Measurements from ENCODE around the gene CCDC102A. TPM values are rescaled to one million over a fixed set of nuclear protein-coding genes. Genes with fewer than 3 reads are reported as not detected.
"Not testable (repeated sequence)": the region's sequence is repeated elsewhere in the genome, so short reads cannot be mapped to it uniquely, and the experiment has no call there.

The CCDC102A gene
- total RNA-seq, 4 donors from 2014 or later, result 1.2 to 9.3 (median 3.4) TPM

DNA sequence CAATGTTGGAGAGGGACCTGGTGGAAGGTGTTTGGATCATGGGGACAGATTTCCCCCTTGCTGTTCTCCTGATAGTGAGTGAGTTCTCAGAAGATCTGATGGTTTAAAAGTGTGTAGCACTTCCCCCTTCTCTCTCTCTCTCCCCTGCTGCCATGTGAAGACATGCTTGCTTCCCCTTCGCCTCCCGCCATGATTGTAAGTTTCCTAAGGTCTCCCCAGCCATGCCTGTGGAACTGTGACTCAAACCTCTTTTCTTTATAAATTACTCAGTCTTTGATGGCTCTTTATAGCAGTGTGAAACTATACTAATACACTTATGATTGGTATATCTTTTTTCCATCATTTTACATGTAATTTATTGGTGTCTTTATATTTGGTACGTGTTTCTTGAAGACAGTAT is 19.5 kb upstream of the CCDC102A start:
- DNase-seq, result no peak

GRCh38 chr16:57551057-57551456 is 14.7 kb upstream of the CCDC102A start:
- DNase-seq, result no peak
- in situ Hi-C loops (cut with MboI; ENCODE audit: low sequenced_read_pairs in 4 of 4), result no loop called here
- ATAC-seq, result no peak
- no peak overlapping the region for H3K4me3 ChIP-seq
- H3K27ac ChIP-seq, result no peak overlapping the region
- H3K27me3 ChIP-seq, result no peaks in the 10 kb centered on the region
- H3K36me3 ChIP-seq, result no peaks in the 10 kb centered on the region
- intact Hi-C loops (cut with DNase I; ENCODE audit: low total_unique reads), result no loop called here
- H3K9me3 ChIP-seq, result no peaks in the 10 kb centered on the region
- TF ChIP-seq, protein P1, sequence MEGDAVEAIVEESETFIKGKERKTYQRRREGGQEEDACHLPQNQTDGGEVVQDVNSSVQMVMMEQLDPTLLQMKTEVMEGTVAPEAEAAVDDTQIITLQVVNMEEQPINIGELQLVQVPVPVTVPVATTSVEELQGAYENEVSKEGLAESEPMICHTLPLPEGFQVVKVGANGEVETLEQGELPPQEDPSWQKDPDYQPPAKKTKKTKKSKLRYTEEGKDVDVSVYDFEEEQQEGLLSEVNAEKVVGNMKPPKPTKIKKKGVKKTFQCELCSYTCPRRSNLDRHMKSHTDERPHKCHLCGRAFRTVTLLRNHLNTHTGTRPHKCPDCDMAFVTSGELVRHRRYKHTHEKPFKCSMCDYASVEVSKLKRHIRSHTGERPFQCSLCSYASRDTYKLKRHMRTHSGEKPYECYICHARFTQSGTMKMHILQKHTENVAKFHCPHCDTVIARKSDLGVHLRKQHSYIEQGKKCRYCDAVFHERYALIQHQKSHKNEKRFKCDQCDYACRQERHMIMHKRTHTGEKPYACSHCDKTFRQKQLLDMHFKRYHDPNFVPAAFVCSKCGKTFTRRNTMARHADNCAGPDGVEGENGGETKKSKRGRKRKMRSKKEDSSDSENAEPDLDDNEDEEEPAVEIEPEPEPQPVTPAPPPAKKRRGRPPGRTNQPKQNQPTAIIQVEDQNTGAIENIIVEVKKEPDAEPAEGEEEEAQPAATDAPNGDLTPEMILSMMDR (IDR thresholded peaks at IDR 0.05 in 4 of 5, conservative IDR thresholded peaks at IDR 0.05 in 1 of 5), result no peak
- TF ChIP-seq POLR2A (IDR thresholded peaks at IDR 0.05), result no peak
- H3K4me1 ChIP-seq, result no peaks in the 10 kb centered on the region

More for the DNA sequence above, 19.5 kb upstream of the CCDC102A start:
- Histone ChIP-seq H3K4me1 (no peaks in the 10 kb centered on the region), H3K27me3 (peaks cover 0 to 8% (median 0%) of the 10 kb centered on the region in 3 donors), H3K9me3 (no peaks in the 10 kb centered on the region), H3K27ac (no peak overlapping the region), H3K36me3 (no peaks in the 10 kb centered on the region), H3K4me3 (no peak overlapping the region)
- intact Hi-C loops (cut with DNase I; ENCODE audit: low total_unique reads) (no loop called here), in situ Hi-C loops (cut with MboI; ENCODE audit: low sequenced_read_pairs in 4 of 4) (no loop called here)
- no peak for ATAC-seq
- no peak for TF ChIP-seq POLR2A (IDR thresholded peaks at IDR 0.05)
- TF ChIP-seq, protein P1 (IDR thresholded peaks at IDR 0.05 in 4 of 5, conservative IDR thresholded peaks at IDR 0.05 in 1 of 5), result no peak

DNA sequence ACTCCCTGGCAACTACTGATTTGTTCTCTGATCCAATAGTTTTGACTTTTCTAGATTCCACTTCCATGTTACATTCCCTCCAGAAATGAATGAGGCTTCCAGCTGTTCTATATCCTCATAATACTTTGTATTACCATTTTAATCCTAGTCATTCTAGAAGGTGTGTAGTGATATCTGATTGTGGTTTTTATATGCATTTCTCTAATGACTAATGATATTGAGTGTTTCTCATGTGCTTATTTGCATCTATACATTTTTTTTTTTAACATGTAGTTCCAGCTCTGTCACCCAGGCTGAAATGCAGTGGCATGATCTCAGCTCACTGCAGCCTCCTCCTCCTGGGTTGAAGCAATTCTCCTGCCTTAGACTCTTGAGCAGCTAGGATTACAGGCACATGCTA is 13.4 kb upstream of the CCDC102A start:
- ATAC-seq, result no peak
- TF ChIP-seq, protein P1 (IDR thresholded peaks at IDR 0.05 in 4 of 5, conservative IDR thresholded peaks at IDR 0.05 in 1 of 5), result no peak
- no peak for TF ChIP-seq POLR2A (IDR thresholded peaks at IDR 0.05)
- H3K36me3 ChIP-seq, result no peaks in the 10 kb centered on the region
- in situ Hi-C loops (cut with MboI; ENCODE audit: low sequenced_read_pairs in 4 of 4) (no loop called here), intact Hi-C loops (cut with DNase I; ENCODE audit: low total_unique reads) (no loop called here)
- H3K27ac ChIP-seq, result no peak overlapping the region
- H3K4me3 ChIP-seq, result no peak overlapping the region
- H3K9me3 ChIP-seq, result no peaks in the 10 kb centered on the region
- no peak for DNase-seq
- no peaks in the 10 kb centered on the region for H3K27me3 ChIP-seq
- no peaks in the 10 kb centered on the region for H3K4me1 ChIP-seq

DNA sequence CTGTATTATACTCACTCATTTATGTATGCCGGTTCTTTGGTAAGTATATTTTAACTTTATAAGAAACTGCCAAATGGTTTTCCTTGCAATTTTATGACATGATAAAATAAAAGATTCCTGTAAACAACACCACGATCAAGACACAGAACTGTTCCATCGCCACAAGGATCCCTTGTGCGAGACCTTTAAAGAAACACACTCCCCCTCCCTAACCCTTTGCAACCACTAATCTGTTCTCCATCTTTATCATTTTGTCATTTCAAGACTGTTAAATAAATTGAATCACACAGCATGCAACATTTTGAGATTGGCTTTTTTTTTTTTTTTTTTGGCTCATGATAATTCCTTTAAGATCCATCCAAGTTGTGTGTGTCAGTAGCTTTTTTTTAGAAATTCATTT is 12.0 kb upstream of the CCDC102A start:
- Histone ChIP-seq H3K4me3 (no peak overlapping the region), H3K27me3 (no peaks in the 10 kb centered on the region), H3K36me3 (no peaks in the 10 kb centered on the region), H3K27ac (no peak overlapping the region), H3K9me3 (no peaks in the 10 kb centered on the region), H3K4me1 (no peaks in the 10 kb centered on the region)
- DNase-seq, result no peak
- intact Hi-C loops (cut with DNase I; ENCODE audit: low total_unique reads) (no loop called here), in situ Hi-C loops (cut with MboI; ENCODE audit: low sequenced_read_pairs in 4 of 4) (no loop called here)
- no peak for TF ChIP-seq POLR2A (IDR thresholded peaks at IDR 0.05)
- TF ChIP-seq, protein P1 (IDR thresholded peaks at IDR 0.05 in 4 of 5, conservative IDR thresholded peaks at IDR 0.05 in 1 of 5), result no peak
- no peak for ATAC-seq

- not testable (repeated sequence) for ATAC-seq
These were observed 11.2 kb upstream of the CCDC102A start for GRCh38 chr16:57547524-57547923.

More at GRCh38 chr16:57547524-57547923, 11.2 kb upstream of the CCDC102A start:
- H3K4me3 ChIP-seq; H3K9me3 ChIP-seq; H3K27me3 ChIP-seq; in situ Hi-C loops (cut with MboI; ENCODE audit: low sequenced_read_pairs in 4 of 4); H3K27ac ChIP-seq; intact Hi-C loops (cut with DNase I; ENCODE audit: low total_unique reads); H3K36me3 ChIP-seq; H3K4me1 ChIP-seq; DNase-seq: not testable (repeated sequence)

Data from gastrocnemius medialis (tissue), 4 donors.